Activated T-cell treated with anti-CD3 and anti-CD28 coated beads, Interleukin-2, amount 50 U/mL, for 24 hours (primary cell): Measurements from ENCODE around the gene SNX4.
"Not testable (repeated sequence)": the region's sequence is repeated elsewhere in the genome, so short reads cannot be mapped to it uniquely, and the experiment has no call there.

Experiments
- DNase-seq: peaks from one replicate; pipeline ENCODE4 v3.0.0-alpha.2; 2020
- H3K27ac Mint-ChIP-seq: 2 replicates; pipeline ENCODE4 v1.8.0; 2020; ENCODE audit warnings: mild to moderate bottlenecking, mixed read lengths
- H3K27me3 Mint-ChIP-seq: 2 replicates; pipeline ENCODE4 v1.8.0; 2020; ENCODE audit warnings: mixed read lengths
- H3K36me3 Mint-ChIP-seq: 2 replicates; pipeline ENCODE4 v1.8.0; 2020; ENCODE audit warnings: low read depth, mixed read lengths
- H3K4me1 Mint-ChIP-seq: 2 replicates; pipeline ENCODE4 v1.8.0; 2020; ENCODE audit warnings: low read depth, mixed read lengths
- H3K4me3 Mint-ChIP-seq: 2 replicates; pipeline ENCODE4 v1.8.0; 2020; ENCODE audit warnings: mild to moderate bottlenecking, moderate library complexity, mixed read lengths
- H3K9me3 Mint-ChIP-seq: 2 replicates; pipeline ENCODE4 v1.8.0; 2020; ENCODE audit warnings: mixed read lengths

Gene SNX4

DNA sequence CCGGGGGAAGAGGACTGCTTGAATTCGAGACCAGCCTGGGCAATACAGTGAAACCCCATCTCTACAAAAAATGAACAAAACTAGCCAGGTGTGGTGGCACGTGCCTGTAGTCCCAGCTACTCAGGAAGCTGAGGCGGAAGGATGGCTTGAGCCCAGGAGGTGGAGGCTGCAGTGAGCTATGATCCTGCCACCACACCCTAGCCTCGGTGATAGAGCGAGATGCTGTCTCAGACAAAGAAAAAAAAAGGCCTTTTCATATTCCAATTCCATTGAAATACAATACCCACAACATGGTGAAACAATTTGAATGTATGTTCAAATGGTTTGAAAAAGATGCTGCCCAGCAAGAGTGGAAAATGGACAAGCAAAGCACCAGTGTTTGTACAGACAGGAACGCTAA is 83.1 kb downstream of the SNX4 start:
- no peak overlapping the region for H3K4me3 Mint-ChIP-seq
- peaks cover 7% of the 10 kb centered on the region for H3K4me1 Mint-ChIP-seq
- DNase-seq = no peak
- no peaks in the 10 kb centered on the region for H3K9me3 Mint-ChIP-seq
- H3K27ac Mint-ChIP-seq = no peak overlapping the region
- no peaks in the 10 kb centered on the region for H3K36me3 Mint-ChIP-seq
- H3K27me3 Mint-ChIP-seq = no peaks in the 10 kb centered on the region

DNA sequence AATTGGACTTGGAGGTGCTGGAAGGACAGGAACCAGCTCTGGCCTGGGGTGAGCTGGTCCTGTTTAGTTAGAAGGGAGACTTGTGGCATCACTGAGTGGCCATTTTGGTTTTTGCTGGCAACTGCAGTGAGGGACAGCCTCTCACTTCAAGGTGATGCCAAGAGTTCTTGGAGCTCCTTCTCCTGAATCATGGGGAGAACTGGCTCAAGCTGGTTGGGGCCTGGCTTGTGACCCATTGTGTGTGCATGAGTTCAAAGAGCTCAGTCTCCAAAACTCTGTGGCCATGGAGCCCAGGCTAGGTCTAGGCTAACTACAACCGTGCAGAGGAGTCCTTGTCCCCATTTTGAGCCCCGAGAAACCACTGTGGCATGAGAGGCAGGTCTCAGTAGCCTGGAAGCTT is 84.8 kb downstream of the SNX4 start:
- Mint-ChIP-seq H3K27me3 (no peaks in the 10 kb centered on the region), H3K9me3 (no peaks in the 10 kb centered on the region), H3K36me3 (no peaks in the 10 kb centered on the region), H3K4me3 (no peak overlapping the region), H3K4me1 (peaks cover 7% of the 10 kb centered on the region), H3K27ac (no peak overlapping the region)
- no peak for DNase-seq

DNA sequence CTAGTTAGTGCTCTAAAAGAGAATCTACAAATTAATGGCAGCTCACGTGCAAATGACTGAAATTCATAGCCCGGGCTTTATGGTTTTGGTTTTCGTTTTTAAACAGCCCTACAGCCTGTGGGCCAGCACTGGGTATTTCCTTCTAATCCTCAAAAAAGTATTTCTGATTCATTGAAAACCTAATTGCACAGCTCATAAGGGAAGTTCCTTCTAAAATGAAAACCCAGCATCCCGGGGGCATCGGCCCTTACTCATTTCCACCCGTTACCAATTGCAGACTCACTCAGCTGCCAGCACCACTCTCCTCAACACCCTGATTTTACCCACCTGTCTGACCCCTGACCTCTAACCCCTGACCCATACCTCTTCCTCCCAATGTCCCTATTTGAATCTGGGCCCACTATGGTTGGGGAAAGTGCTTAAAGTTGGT is 85.4 kb downstream of the SNX4 start:
- DNase-seq = no peak
- H3K4me1 Mint-ChIP-seq = peaks cover 7% of the 10 kb centered on the region
- H3K27me3 Mint-ChIP-seq = no peaks in the 10 kb centered on the region
- no peaks in the 10 kb centered on the region for H3K36me3 Mint-ChIP-seq
- H3K9me3 Mint-ChIP-seq = no peaks in the 10 kb centered on the region
- no peak overlapping the region for H3K4me3 Mint-ChIP-seq
- H3K27ac Mint-ChIP-seq = no peak overlapping the region

DNA sequence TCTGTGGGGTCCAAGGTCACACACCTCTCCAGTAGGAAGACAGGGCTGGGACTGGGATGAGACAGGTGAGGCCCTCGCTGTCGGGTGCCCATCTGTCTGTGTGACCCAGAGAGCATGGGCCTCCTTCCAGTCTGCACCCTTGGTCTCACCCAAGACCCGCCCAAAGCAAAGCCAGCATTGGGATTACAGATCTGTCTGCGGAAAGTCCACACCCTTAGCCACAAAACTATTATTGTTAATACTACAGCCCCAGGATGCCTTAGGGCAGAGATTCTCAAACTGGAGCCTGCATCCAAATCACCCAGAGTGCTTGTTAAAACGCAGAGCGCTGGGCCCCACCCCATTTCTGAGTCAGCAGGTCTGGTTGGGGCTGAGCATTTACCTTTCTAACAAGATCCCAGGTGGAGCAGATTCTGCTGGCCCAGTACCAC is 86.4 kb downstream of the SNX4 start:
- Mint-ChIP-seq H3K36me3 (no peaks in the 10 kb centered on the region), H3K27me3 (no peaks in the 10 kb centered on the region), H3K9me3 (no peaks in the 10 kb centered on the region), H3K4me3 (no peak overlapping the region), H3K4me1 (peaks cover 7% of the 10 kb centered on the region), H3K27ac (no peak overlapping the region)
- no peak for DNase-seq

DNA sequence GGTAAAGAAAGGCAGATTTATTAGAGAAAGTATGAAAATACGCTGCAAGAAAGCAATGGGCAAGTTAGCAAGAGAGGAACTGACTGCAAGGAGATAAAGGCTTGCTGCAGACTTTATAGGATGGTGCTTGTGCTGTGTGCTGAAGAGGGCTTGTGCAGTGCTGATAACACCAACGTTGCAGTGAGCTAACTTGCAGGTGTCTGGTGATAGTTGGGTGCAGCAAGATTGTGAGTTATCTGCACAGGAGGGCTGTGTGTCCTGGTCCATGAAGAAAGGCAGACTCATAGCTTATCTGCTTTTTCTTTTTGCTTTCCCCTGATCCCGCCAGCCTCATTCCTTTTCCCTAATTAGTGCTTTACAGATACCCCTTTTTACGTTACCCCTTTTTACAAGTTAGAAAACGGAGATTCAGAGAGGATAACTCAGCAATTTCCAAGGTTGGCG is 86.9 kb downstream of the SNX4 start:
- Mint-ChIP-seq H3K4me3 (no peak overlapping the region), H3K36me3 (no peaks in the 10 kb centered on the region), H3K27ac (no peak overlapping the region)

GRCh38 chr3:125431912-125432790 is 87.9 kb downstream of the SNX4 start:
- DNase-seq = no peak
- Mint-ChIP-seq H3K9me3 (no peaks in the 10 kb centered on the region), H3K36me3 (no peaks in the 10 kb centered on the region), H3K4me1 (peaks cover 7% of the 10 kb centered on the region), H3K27me3 (no peaks in the 10 kb centered on the region), H3K4me3 (no peak overlapping the region), H3K27ac (no peak overlapping the region)

More for the DNA sequence above, 86.9 kb downstream of the SNX4 start:
- H3K27me3 Mint-ChIP-seq = no peaks in the 10 kb centered on the region
- DNase-seq = no peak
- no peaks in the 10 kb centered on the region for H3K9me3 Mint-ChIP-seq
- peaks cover 7% of the 10 kb centered on the region for H3K4me1 Mint-ChIP-seq

- Mint-ChIP-seq H3K36me3 (no peaks in the 10 kb centered on the region), H3K27ac (no peak overlapping the region), H3K4me3 (no peak overlapping the region), H3K27me3 (no peaks in the 10 kb centered on the region), H3K4me1 (peaks cover 7% of the 10 kb centered on the region), H3K9me3 (no peaks in the 10 kb centered on the region)
- DNase-seq = no peak
Measured at GRCh38 chr3:125431391-125431790, 88.6 kb downstream of the SNX4 start.

- no peaks in the 10 kb centered on the region for H3K36me3 Mint-ChIP-seq
- no peak overlapping the region for H3K4me3 Mint-ChIP-seq
- H3K27ac Mint-ChIP-seq = no peak overlapping the region
- H3K9me3 Mint-ChIP-seq = no peaks in the 10 kb centered on the region
- no peaks in the 10 kb centered on the region for H3K27me3 Mint-ChIP-seq
- no peak for DNase-seq
- H3K4me1 Mint-ChIP-seq = no peaks in the 10 kb centered on the region
Measured at GRCh38 chr3:125428216-125428830, 91.7 kb downstream of the SNX4 start.

GRCh38 chr3:125418306-125418705 is 101.7 kb downstream of the SNX4 start:
- no peak overlapping the region for H3K27ac Mint-ChIP-seq
- H3K27me3 Mint-ChIP-seq = no peaks in the 10 kb centered on the region
- H3K4me3 Mint-ChIP-seq = no peak overlapping the region
- H3K4me1 Mint-ChIP-seq = no peaks in the 10 kb centered on the region
- no peaks in the 10 kb centered on the region for H3K9me3 Mint-ChIP-seq
- no peak for DNase-seq
- no peaks in the 10 kb centered on the region for H3K36me3 Mint-ChIP-seq

GRCh38 chr3:125416235-125416634 is 103.8 kb downstream of the SNX4 start:
- H3K4me3 Mint-ChIP-seq = no peak overlapping the region

DNA sequence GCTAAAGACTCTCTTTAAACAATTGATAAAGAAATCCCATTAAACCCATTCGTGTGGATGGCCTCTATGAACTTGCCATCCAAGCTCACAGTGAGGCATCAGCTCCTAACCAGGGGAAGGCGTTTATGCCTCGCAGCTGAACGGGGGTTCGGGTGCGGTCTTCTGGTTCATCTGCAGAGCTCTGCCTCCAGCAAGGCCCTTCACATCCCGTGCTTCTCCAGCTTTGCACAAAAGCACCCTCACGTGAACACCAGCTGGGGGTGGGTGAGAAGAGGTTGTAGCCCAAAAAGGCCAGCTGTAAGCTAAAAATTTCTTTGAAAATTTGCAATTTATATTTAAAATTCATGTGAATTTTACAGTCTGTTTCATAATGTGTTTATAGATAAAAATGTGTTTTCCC is 105.3 kb downstream of the SNX4 start:
- no peak for DNase-seq
- Mint-ChIP-seq H3K9me3 (no peaks in the 10 kb centered on the region), H3K4me3 (no peak overlapping the region), H3K27me3 (peaks cover 10% of the 10 kb centered on the region), H3K36me3 (no peaks in the 10 kb centered on the region), H3K27ac (no peak overlapping the region), H3K4me1 (no peaks in the 10 kb centered on the region)

More at GRCh38 chr3:125416235-125416634, 103.8 kb downstream of the SNX4 start:
- H3K4me1 Mint-ChIP-seq = no peaks in the 10 kb centered on the region
- no peaks in the 10 kb centered on the region for H3K36me3 Mint-ChIP-seq
- DNase-seq = no peak
- peaks cover 3% of the 10 kb centered on the region for H3K27me3 Mint-ChIP-seq
- H3K27ac Mint-ChIP-seq = no peak overlapping the region
- H3K9me3 Mint-ChIP-seq = no peaks in the 10 kb centered on the region

GRCh38 chr3:125410922-125411321 is 109.1 kb downstream of the SNX4 start:
- Mint-ChIP-seq H3K4me3 (no peak overlapping the region), H3K27me3 (peaks cover 15% of the 10 kb centered on the region), H3K9me3 (no peaks in the 10 kb centered on the region), H3K4me1 (no peaks in the 10 kb centered on the region), H3K36me3 (no peaks in the 10 kb centered on the region), H3K27ac (no peak overlapping the region)
- no peak for DNase-seq

GRCh38 chr3:125406070-125406469 is 113.9 kb downstream of the SNX4 start:
- H3K4me3 Mint-ChIP-seq = no peak overlapping the region
- no peak for DNase-seq
- no peaks in the 10 kb centered on the region for H3K36me3 Mint-ChIP-seq
- H3K27me3 Mint-ChIP-seq = peaks cover 12% of the 10 kb centered on the region
- H3K4me1 Mint-ChIP-seq = no peaks in the 10 kb centered on the region
- peaks cover 8% of the 10 kb centered on the region for H3K9me3 Mint-ChIP-seq
- H3K27ac Mint-ChIP-seq = no peak overlapping the region

DNA sequence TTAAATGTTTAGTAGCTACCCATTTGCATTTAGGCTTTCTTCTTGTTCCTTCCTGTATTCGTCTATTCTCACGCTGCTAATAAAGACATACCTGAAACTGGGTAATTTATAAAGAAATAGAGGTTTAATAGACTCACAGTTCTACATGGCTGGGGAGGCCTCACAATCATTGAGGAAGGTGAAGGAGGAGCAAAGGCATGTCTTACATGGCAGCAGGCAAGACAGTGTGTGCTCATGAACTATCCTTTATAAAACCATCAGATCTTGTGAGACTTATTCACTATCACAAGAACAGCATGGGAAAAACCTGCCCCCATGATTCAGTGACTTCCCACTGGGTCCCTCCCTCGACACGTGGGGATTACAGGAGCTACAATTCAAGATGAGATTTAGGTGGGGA is 114.5 kb downstream of the SNX4 start:
- H3K4me1 Mint-ChIP-seq, H3K36me3 Mint-ChIP-seq, H3K27ac Mint-ChIP-seq, H3K4me3 Mint-ChIP-seq, DNase-seq, H3K9me3 Mint-ChIP-seq: not testable (repeated sequence)
- peaks cover 12% of the 10 kb centered on the region for H3K27me3 Mint-ChIP-seq

GRCh38 chr3:125403789-125404188 is 116.2 kb downstream of the SNX4 start:
- H3K27ac Mint-ChIP-seq = no peak overlapping the region
- no peaks in the 10 kb centered on the region for H3K36me3 Mint-ChIP-seq
- H3K4me1 Mint-ChIP-seq = no peaks in the 10 kb centered on the region
- peaks cover 8% of the 10 kb centered on the region for H3K9me3 Mint-ChIP-seq
- H3K4me3 Mint-ChIP-seq = no peak overlapping the region
- no peak for DNase-seq
- peaks cover 1% of the 10 kb centered on the region for H3K27me3 Mint-ChIP-seq
